ENCODE results near the gene FUT1.

DNA sequence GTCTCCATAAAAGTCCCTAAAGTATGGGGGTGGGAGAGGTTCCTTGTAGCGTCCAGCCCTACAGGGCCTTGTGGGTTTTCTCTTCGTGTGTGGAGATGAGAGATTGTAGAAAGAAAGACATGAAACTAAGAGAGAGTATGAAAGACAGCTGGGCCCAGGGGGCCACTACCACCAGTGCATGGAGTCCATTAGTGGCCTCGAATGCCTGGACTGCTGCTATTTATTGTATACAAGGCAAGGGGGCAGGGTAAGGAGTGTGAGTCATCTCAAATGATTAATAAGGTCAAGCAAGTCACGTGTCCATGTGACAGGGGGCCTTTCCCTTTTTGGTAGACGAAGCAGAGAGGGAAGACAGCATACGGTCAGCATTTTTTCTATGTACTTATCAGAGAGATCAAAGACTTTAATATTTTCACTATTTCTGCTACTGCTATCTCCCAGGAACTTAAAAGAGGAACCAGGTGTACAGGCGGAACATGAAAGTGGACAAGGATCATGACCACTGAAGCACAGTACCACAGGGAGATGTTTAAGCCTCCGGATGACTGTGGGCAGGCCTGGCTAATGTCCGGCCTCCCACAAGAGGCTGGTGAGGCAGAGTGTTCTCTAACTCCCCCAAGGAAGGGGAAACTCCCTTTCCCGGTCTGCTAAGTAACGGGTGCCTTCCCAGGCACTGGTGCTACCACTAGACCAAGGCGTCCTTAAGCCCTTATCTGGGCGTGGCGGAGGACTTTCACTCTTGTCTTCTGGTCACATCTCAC, 28.4 kb upstream of the FUT1 start:
- no peak for TF ChIP-seq CTCF (IDR thresholded peaks at IDR 0.05)
- TF ChIP-seq POLR2A (IDR thresholded peaks at IDR 0.05) = peak in 2 of 3 donors; percentile 80 to 83
